IMR-90 (cell line): ENCODE data around the gene FAF1. TPM values are rescaled to one million over a fixed set of nuclear protein-coding genes. Genes with fewer than 3 reads are reported as not detected.

Experiments
- ATAC-seq: fragments of 200-7000 bp; cut with Tn5 transposase; 2 replicates; pipeline ENCODE4 v1.9.1; 2020; ENCODE audit warnings: low read depth, mild to moderate bottlenecking, moderate library complexity
- BruUV-seq: library from RNA; stranded (reverse); fragments of 400-500 nt; replicated peaks from 2 replicates; lab custom pipeline; 2021; lab: Mats Ljungman, UMichigan
- CTCF ChIA-PET: fragments of 300-600 bp; formaldehyde crosslinking; extraction: SDS; loops from one replicate; lab custom pipeline; 2021; ENCODE audit warnings: antibody characterized with exemption; lab: Yijun Ruan, JAX
- POLR2A ChIA-PET: fragments of 300-600 bp; sonication (Branson Sonifier 250); formaldehyde crosslinking; loops from one replicate; lab custom pipeline; 2022; ENCODE audit warnings: antibody characterized with exemption; ENCODE audit not compliant: unreplicated experiment; lab: Charles Lee
- DNase-seq: peaks from one replicate; pipeline ENCODE4 v3.0.0; 2013
- H2AFZ ChIP-seq: replicated peaks from 2 replicates; pipeline ENCODE3; 2013; ENCODE audit warnings: low read length, mild to moderate bottlenecking; ENCODE audit not compliant: poor library complexity
- H2AK5ac ChIP-seq: 2 replicates; pipeline ENCODE4 v1.6.1; 2013; ENCODE audit warnings: low read depth, low read length, inconsistent platforms
- H2AK9ac ChIP-seq: replicated peaks from 2 replicates; pipeline ENCODE3; 2013; ENCODE audit warnings: mild to moderate bottlenecking, low read depth, low read length, moderate library complexity; ENCODE audit not compliant: poor library complexity
- H2BK120ac ChIP-seq: 2 replicates; pipeline ENCODE4 v1.6.1; 2013; ENCODE audit warnings: low read depth, low read length, inconsistent platforms
- H2BK15ac ChIP-seq: 3 replicates; pipeline ENCODE4 v1.6.1; 2013; ENCODE audit warnings: low read depth, low read length, inconsistent platforms
- H2BK20ac ChIP-seq: 2 replicates; pipeline ENCODE4 v1.6.1; 2013; ENCODE audit warnings: low read depth, mild to moderate bottlenecking, inconsistent platforms, low read length, moderate library complexity
- H2BK5ac ChIP-seq: 2 replicates; pipeline ENCODE4 v1.6.1; 2013; ENCODE audit warnings: mild to moderate bottlenecking, low read depth, low read length, inconsistent platforms; ENCODE audit not compliant: poor library complexity, severe bottlenecking
- H3K14ac ChIP-seq: replicated peaks from 2 replicates; pipeline ENCODE4 v1.6.1; 2013; ENCODE audit warnings: low read depth, low read length, inconsistent platforms
- H3K18ac ChIP-seq: 2 replicates; pipeline ENCODE4 v1.6.1; 2013; ENCODE audit warnings: low read depth, low read length, control low read depth
- H3K23ac ChIP-seq: 2 replicates; pipeline ENCODE4 v1.6.1; 2013; ENCODE audit warnings: low read depth, low read length, inconsistent platforms
- H3K27ac ChIP-seq: 2 replicates; pipeline ENCODE4 v1.5.1; 2013; ENCODE audit warnings: mild to moderate bottlenecking, control low read depth, low read length; ENCODE audit not compliant: insufficient read depth
- H3K27me3 ChIP-seq: 2 replicates; pipeline ENCODE4 v1.6.1; 2013; ENCODE audit warnings: low read length; ENCODE audit not compliant: control insufficient read depth, insufficient read depth
- H3K36me3 ChIP-seq: 2 replicates; pipeline ENCODE4 v1.6.1; 2013; ENCODE audit warnings: low read length, mixed read lengths; ENCODE audit not compliant: control insufficient read depth, insufficient read depth
- H3K4ac ChIP-seq: 2 replicates; pipeline ENCODE4 v1.6.1; 2013; ENCODE audit warnings: low read depth, low read length, inconsistent platforms
- H3K4me1 ChIP-seq: 2 replicates; pipeline ENCODE4 v1.6.1; 2013; ENCODE audit warnings: low read length, mixed read lengths; ENCODE audit not compliant: control insufficient read depth, insufficient read depth
- H3K4me2 ChIP-seq: 2 replicates; pipeline ENCODE4 v1.6.1; 2013; ENCODE audit warnings: low read depth, mild to moderate bottlenecking, control low read depth, low read length, moderate library complexity
- H3K4me3 ChIP-seq: 2 replicates; pipeline ENCODE4 v1.5.1; 2013; ENCODE audit warnings: low read depth, mild to moderate bottlenecking, control low read depth, low read length, moderate library complexity; ENCODE audit not compliant: insufficient read depth
- H3K56ac ChIP-seq: 2 replicates; pipeline ENCODE4 v1.6.1; 2013; ENCODE audit warnings: low read length, inconsistent platforms; ENCODE audit not compliant: insufficient read depth; ENCODE audit errors: extremely low read depth
- H3K79me1 ChIP-seq, 2 experiments: 2 replicates each; pipeline ENCODE4 v1.6.1; 2013; ENCODE audit warnings: low read length in 2 of 2, inconsistent platforms in 1 of 2, low read depth in 1 of 2
- H3K9ac ChIP-seq: 2 replicates; pipeline ENCODE4 v1.6.1; 2013; ENCODE audit warnings: low read depth, low read length, control low read depth
- H3K9me1 ChIP-seq: 2 replicates; pipeline ENCODE4 v1.6.1; 2013; ENCODE audit warnings: low read length, inconsistent platforms; ENCODE audit not compliant: insufficient read depth
- H3K9me3 ChIP-seq: 2 replicates; pipeline ENCODE4 v1.6.1; 2013; ENCODE audit warnings: low read length; ENCODE audit not compliant: control insufficient read depth, insufficient read depth
- H4K20me1 ChIP-seq: 2 replicates; pipeline ENCODE4 v1.6.1; 2013; ENCODE audit warnings: low read length, inconsistent platforms; ENCODE audit not compliant: insufficient read depth
- H4K5ac ChIP-seq: 2 replicates; pipeline ENCODE4 v1.6.1; 2013; ENCODE audit warnings: mild to moderate bottlenecking, low read depth, low read length, control low read depth
- H4K8ac ChIP-seq, 2 experiments: 2 replicates each; pipeline ENCODE4 v1.6.1; 2013; ENCODE audit warnings: low read depth in 2 of 2, low read length in 2 of 2, control low read depth in 1 of 2, inconsistent platforms in 1 of 2
- H4K91ac ChIP-seq: 2 replicates; pipeline ENCODE4 v1.6.1; 2013; ENCODE audit warnings: low read depth, low read length, inconsistent platforms; ENCODE audit not compliant: insufficient read depth
- BHLHE40 ChIP-seq: fragments of 150-350 bp; IDR thresholded peaks from 2 replicates; pipeline ENCODE4 v1.6.1; 2016; ENCODE audit warnings: mild to moderate bottlenecking, low read depth, low read length
- CEBPB ChIP-seq: IDR thresholded peaks from 2 replicates; pipeline ENCODE4 v1.6.1; 2012; ENCODE audit warnings: low read depth, low read length, improper control_type of control experiment
- CHD1 ChIP-seq: IDR thresholded peaks from 2 replicates; pipeline ENCODE4 v1.6.1; 2012; ENCODE audit warnings: low read depth, low read length, improper control_type of control experiment
- FOS ChIP-seq: fragments of 150-350 bp; IDR thresholded peaks from 2 replicates; pipeline ENCODE4 v1.6.1; 2016; ENCODE audit warnings: low read depth, low read length
- MAFK ChIP-seq: IDR thresholded peaks from 2 replicates; pipeline ENCODE4 v1.6.1; 2012; ENCODE audit warnings: low read depth, low read length, improper control_type of control experiment
- MAZ ChIP-seq: IDR thresholded peaks from 2 replicates; pipeline ENCODE4 v1.6.1; 2012; ENCODE audit warnings: low read depth, mild to moderate bottlenecking, low read length, improper control_type of control experiment, moderate library complexity, borderline replicate concordance
- NFE2L2 ChIP-seq: fragments of 150-350 bp; IDR thresholded peaks from 2 replicates; pipeline ENCODE4 v1.6.1; 2016; ENCODE audit warnings: low read depth, mild to moderate bottlenecking, low read length
- POLR2A ChIP-seq: IDR thresholded peaks from 2 replicates; pipeline ENCODE4 v1.6.1; 2012; ENCODE audit warnings: mild to moderate bottlenecking, low read depth, low read length
- RCOR1 ChIP-seq: IDR thresholded peaks from 2 replicates; pipeline ENCODE4 v1.6.1; 2012; ENCODE audit warnings: mild to moderate bottlenecking, low read length, improper control_type of control experiment; ENCODE audit not compliant: insufficient replicate concordance
- RFX5 ChIP-seq: IDR thresholded peaks from 2 replicates; pipeline ENCODE4 v1.8.0; 2012; ENCODE audit warnings: low read depth, mild to moderate bottlenecking, low read length, moderate library complexity
- WGBS, 2 experiments: methylation state at CpG; one replicate each; pipeline versions ENCODE4 v1.1.5 to v1.1.7; 2013; ENCODE audit warnings: missing lambda C conversion rate in 2 of 2; ENCODE audit not compliant: insufficient read length in 1 of 2; ENCODE audit errors: extremely low coverage in 2 of 2; 5-methylcytosine and 5-hydroxymethylcytosine counted together
- dilution Hi-C: fragments of 300-500 bp; cut with HindIII; formaldehyde crosslinking; loops from one replicate; pipeline ENCODE4 v1.14.3; 2018; ENCODE audit warnings: low sequenced_read_pairs; ENCODE audit not compliant: unreplicated experiment
- in situ Hi-C: fragments of 300-500 bp; cut with MboI; formaldehyde crosslinking; loops from 3 replicates; pipeline ENCODE4 v1.14.3; 2019; ENCODE audit warnings: low sequenced_read_pairs, inconsistent platforms, mixed read lengths
- intact Hi-C: fragments of 100-400 bp; cut with micrococcal nuclease; formaldehyde crosslinking; loops from 2 replicates; pipeline ENCODE4 v1.10.0; 2022
- polyA plus RNA-seq, 3 experiments: library from polyadenylated mRNA; depleted of rRNA; stranded (reverse); fragments of >200 nt; gene quantifications; 2 replicates each; pipeline ENCODE4 v1.2.3, GENCODE V29; 2012; ENCODE audit warnings: low replicate concordance in 1 of 3
- total RNA-seq: library from RNA; depleted of rRNA; stranded (reverse); fragments of >200 nt; gene quantifications from 2 replicates; pipeline ENCODE4 v1.2.3, GENCODE V29; 2012
- TF ChIP-seq, protein P1 (sequence below): fragments of 150-350 bp; IDR thresholded peaks from 2 replicates; pipeline ENCODE4 v1.6.1; 2017; ENCODE audit warnings: mild to moderate bottlenecking, antibody characterized with exemption, low read length, low read depth
- TF ChIP-seq, protein P2 (sequence below): conservative IDR thresholded peaks from 2 replicates; pipeline ENCODE4 v1.5.1; 2012; ENCODE audit warnings: mild to moderate bottlenecking, low read depth, low read length, improper control_type of control experiment
- TF ChIP-seq, protein P3 (sequence below): fragments of 150-350 bp; IDR thresholded peaks from 2 replicates; pipeline ENCODE4 v1.6.1; 2016; ENCODE audit warnings: low read depth, mild to moderate bottlenecking, low read length, moderate library complexity, borderline replicate concordance

FAF1 gene
- total and polyA plus RNA-seq, 2 of the 4 experiments (the other 2 are of a cell fraction) = 18.8 to 72.9 TPM

DNA sequence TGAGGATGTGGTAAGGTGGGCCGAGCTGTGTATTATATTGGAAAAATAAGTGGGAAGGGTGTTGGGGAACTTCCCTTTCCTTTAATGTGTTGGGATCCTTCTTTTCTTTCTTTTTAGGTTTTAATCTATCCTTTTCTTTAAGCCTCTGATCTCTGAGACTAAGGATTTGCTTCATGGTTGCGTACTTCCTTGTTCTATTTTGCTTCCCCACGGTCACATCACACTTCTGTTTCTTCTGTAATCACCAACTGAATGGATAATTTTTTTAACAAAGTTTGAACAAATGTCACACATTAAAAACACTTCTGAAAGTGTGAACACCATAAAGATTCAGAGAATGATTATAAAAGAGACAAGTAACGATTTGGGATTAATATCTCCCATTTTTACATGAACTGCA is 554.3 kb downstream of the FAF1 start:
- intact Hi-C loops (no loop called here), in situ Hi-C loops (no loop called here), dilution Hi-C loops (no loop called here)
- no peak overlapping the region for H3K23ac ChIP-seq
- POLR2A ChIA-PET = no interaction called here
- no CpG with 5 or more reads among the region's 4 CpGs for WGBS, 2 experiments
- H3K4me1 ChIP-seq = no peaks in the 10 kb centered on the region
- no peaks in the 10 kb centered on the region for H3K9me3 ChIP-seq
- H3K14ac ChIP-seq = no peak overlapping the region
- no peak overlapping the region for H3K27ac ChIP-seq
- no peak overlapping the region for H3K9ac ChIP-seq
- H2AK5ac ChIP-seq = no peak overlapping the region
- H3K56ac ChIP-seq = no peak overlapping the region
- no peak overlapping the region for H2BK5ac ChIP-seq
- H3K36me3 ChIP-seq = no peaks in the 10 kb centered on the region
- H2AK9ac ChIP-seq = no peak overlapping the region
- no peak overlapping the region for H2BK15ac ChIP-seq
- DNase-seq (no peak), ATAC-seq (no peak)
- no peaks in the 10 kb centered on the region for H3K79me1 ChIP-seq
- no peak overlapping the region for H4K91ac ChIP-seq
- no peaks in the 10 kb centered on the region for H3K9me1 ChIP-seq
- H4K20me1 ChIP-seq = no peaks in the 10 kb centered on the region
- no peak overlapping the region for H4K5ac ChIP-seq
- H3K27me3 ChIP-seq = no peaks in the 10 kb centered on the region; the same call in 1 of the 2 replicates
- H2BK120ac ChIP-seq = no peak overlapping the region
- no peak overlapping the region for H3K18ac ChIP-seq
- H3K4me3 ChIP-seq = no peak overlapping the region
- H3K4me2 ChIP-seq = no peak overlapping the region
- no peak overlapping the region for H2AFZ ChIP-seq
- TF ChIP-seq POLR2A (no peak), MAZ (no peak), RFX5 (no peak), MAFK (no peak), RCOR1 (no peak), NFE2L2 (no peak), CHD1 (no peak), CEBPB (no peak), FOS (no peak), BHLHE40 (no peak)
- TF ChIP-seq, protein P1, sequence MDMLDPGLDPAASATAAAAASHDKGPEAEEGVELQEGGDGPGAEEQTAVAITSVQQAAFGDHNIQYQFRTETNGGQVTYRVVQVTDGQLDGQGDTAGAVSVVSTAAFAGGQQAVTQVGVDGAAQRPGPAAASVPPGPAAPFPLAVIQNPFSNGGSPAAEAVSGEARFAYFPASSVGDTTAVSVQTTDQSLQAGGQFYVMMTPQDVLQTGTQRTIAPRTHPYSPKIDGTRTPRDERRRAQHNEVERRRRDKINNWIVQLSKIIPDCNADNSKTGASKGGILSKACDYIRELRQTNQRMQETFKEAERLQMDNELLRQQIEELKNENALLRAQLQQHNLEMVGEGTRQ = no peak
- TF ChIP-seq, protein P2, sequence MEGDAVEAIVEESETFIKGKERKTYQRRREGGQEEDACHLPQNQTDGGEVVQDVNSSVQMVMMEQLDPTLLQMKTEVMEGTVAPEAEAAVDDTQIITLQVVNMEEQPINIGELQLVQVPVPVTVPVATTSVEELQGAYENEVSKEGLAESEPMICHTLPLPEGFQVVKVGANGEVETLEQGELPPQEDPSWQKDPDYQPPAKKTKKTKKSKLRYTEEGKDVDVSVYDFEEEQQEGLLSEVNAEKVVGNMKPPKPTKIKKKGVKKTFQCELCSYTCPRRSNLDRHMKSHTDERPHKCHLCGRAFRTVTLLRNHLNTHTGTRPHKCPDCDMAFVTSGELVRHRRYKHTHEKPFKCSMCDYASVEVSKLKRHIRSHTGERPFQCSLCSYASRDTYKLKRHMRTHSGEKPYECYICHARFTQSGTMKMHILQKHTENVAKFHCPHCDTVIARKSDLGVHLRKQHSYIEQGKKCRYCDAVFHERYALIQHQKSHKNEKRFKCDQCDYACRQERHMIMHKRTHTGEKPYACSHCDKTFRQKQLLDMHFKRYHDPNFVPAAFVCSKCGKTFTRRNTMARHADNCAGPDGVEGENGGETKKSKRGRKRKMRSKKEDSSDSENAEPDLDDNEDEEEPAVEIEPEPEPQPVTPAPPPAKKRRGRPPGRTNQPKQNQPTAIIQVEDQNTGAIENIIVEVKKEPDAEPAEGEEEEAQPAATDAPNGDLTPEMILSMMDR = no peak
- TF ChIP-seq, protein P3, sequence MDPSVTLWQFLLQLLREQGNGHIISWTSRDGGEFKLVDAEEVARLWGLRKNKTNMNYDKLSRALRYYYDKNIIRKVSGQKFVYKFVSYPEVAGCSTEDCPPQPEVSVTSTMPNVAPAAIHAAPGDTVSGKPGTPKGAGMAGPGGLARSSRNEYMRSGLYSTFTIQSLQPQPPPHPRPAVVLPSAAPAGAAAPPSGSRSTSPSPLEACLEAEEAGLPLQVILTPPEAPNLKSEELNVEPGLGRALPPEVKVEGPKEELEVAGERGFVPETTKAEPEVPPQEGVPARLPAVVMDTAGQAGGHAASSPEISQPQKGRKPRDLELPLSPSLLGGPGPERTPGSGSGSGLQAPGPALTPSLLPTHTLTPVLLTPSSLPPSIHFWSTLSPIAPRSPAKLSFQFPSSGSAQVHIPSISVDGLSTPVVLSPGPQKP = no peak
- H3K4ac ChIP-seq = no peak overlapping the region
- no peak overlapping the region for H4K8ac ChIP-seq
- CTCF ChIA-PET = no interaction called here
- no peak overlapping the region for H2BK20ac ChIP-seq
- no TSS peak for BruUV-seq
